A673 (cell line): ENCODE data around the gene CNPPD1.

ENCODE experiments used
- CTCF ChIP-seq: fragments of 300-800, 200-600 bp; sonication (generic); conservative IDR thresholded peaks from 2 replicates; pipeline ENCODE4 v1.5.1; 2017; ENCODE audit warnings: low read depth, mild to moderate bottlenecking, antibody characterized with exemption, low read length, moderate library complexity, mixed read lengths
- EZH2 ChIP-seq: fragments of 200-600 bp; sonication (generic); IDR thresholded peaks from 2 replicates; pipeline ENCODE4 v1.6.1; 2017; ENCODE audit warnings: borderline replicate concordance, low read depth, mild to moderate bottlenecking, mixed read lengths, antibody characterized with exemption, low read length; ENCODE audit not compliant: poor library complexity, severe bottlenecking

DNA sequence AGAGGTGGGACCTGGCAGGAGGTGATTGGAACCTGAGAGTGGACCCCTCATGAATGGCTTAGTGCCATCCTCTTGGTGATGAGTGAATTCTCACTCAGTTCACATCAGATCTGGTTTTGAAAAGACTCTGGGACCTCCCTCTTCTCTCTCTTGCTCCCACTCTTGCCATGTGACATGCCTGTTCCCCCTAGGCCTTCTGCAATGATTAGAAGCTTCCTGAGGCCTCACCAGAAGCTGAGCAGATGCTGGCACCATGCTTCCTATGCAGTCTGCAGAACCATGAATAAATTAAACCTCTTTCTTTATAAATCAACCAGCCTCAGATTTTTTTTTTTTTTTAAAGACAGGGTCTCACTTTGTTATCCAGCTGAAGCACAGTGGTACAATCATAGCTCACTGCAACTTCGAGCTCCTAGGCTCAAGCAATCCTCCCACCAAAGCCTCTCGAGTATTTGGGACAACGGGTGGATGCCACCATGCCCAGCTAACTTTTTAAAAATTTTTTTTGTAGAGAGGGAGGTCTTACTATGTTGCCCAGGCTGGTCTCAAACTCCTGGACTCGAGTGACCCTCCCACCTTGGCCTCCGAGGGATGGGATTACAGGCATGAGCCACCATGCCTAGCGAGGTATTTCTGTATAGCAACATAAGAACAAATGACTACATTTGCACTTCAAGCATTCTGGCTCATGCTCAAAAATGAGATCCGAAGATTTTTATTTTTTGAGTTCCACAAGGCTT is 27.9 kb upstream of the CNPPD1 start:
- TF ChIP-seq CTCF (no peak), EZH2 (no peak)
